Neuronal stem cell (in vitro differentiated cells): ENCODE measurements around the gene HIPK3.

Experiments
- DNase-seq: peaks from one replicate; pipeline ENCODE4 v3.0.0-alpha.2; 2013; ENCODE audit warnings: low spot score
- H2AFZ ChIP-seq: one replicate; pipeline ENCODE4 v1.6.1; 2013; ENCODE audit warnings: mild to moderate bottlenecking, low read length, inconsistent platforms
- H2AK5ac ChIP-seq: 2 replicates; pipeline ENCODE4 v1.6.1; 2013; ENCODE audit warnings: low read depth, mild to moderate bottlenecking, inconsistent platforms, low read length, moderate library complexity, mixed read lengths
- H2BK120ac ChIP-seq: 2 replicates; pipeline ENCODE4 v1.6.1; 2013; ENCODE audit warnings: low read depth, mild to moderate bottlenecking, inconsistent platforms, low read length, moderate library complexity, mixed read lengths
- H2BK12ac ChIP-seq: one replicate; pipeline ENCODE4 v1.6.1; 2013; ENCODE audit warnings: low read length, inconsistent platforms
- H2BK15ac ChIP-seq: 2 replicates; pipeline ENCODE4 v1.6.1; 2013; ENCODE audit warnings: mild to moderate bottlenecking, low read length, inconsistent platforms, mixed read lengths
- H2BK5ac ChIP-seq: one replicate; pipeline ENCODE4 v1.6.1; 2013; ENCODE audit warnings: inconsistent platforms, mild to moderate bottlenecking, low read length, moderate library complexity
- H3K14ac ChIP-seq: one replicate; pipeline ENCODE4 v1.6.1; 2013; ENCODE audit warnings: low read length, inconsistent platforms
- H3K18ac ChIP-seq: 2 replicates; pipeline ENCODE4 v1.6.1; 2013; ENCODE audit warnings: low read length, inconsistent platforms
- H3K23ac ChIP-seq: 2 replicates; pipeline ENCODE4 v1.6.1; 2013; ENCODE audit warnings: low read depth, mild to moderate bottlenecking, mixed read lengths, low read length, inconsistent platforms; ENCODE audit not compliant: poor library complexity
- H3K27ac ChIP-seq: replicated peaks from 3 replicates; pipeline ENCODE4 v1.5.1; 2013; ENCODE audit warnings: low read length, inconsistent platforms
- H3K27me3 ChIP-seq, 3 experiments: 2 replicates each; pipeline ENCODE4 v1.6.1; 2013; ENCODE audit warnings: low read length in 3 of 3, mild to moderate bottlenecking in 2 of 3, inconsistent platforms in 1 of 3, low read depth in 1 of 3, mixed read lengths in 1 of 3, moderate library complexity in 1 of 3; ENCODE audit not compliant: control insufficient read depth in 3 of 3, insufficient read depth in 3 of 3
- H3K36me3 ChIP-seq, 2 donors: replicated peaks in 1 of 2; 2 replicates each; pipeline ENCODE4 v1.6.1; 2013; ENCODE audit warnings: low read length in 2 of 2; ENCODE audit not compliant: control insufficient read depth in 2 of 2, insufficient read depth in 2 of 2
- H3K4ac ChIP-seq: 2 replicates; pipeline ENCODE4 v1.6.1; 2013; ENCODE audit warnings: inconsistent platforms, mild to moderate bottlenecking, low read length, moderate library complexity
- H3K4me1 ChIP-seq, 2 donors: 1 replicate in 1 of 2; 2 replicates in 1 of 2; pipeline ENCODE4 v1.6.1; 2013; ENCODE audit warnings: low read length in 2 of 2, low read depth in 1 of 2; ENCODE audit not compliant: control insufficient read depth in 2 of 2, insufficient read depth in 1 of 2
- H3K4me2 ChIP-seq: one replicate; pipeline ENCODE4 v1.6.1; 2013; ENCODE audit warnings: mild to moderate bottlenecking, low read length, inconsistent platforms; ENCODE audit not compliant: insufficient read depth, poor library complexity, severe bottlenecking
- H3K4me3 ChIP-seq, 2 donors: 2 replicates each; pipeline ENCODE4 v1.5.1; 2013; ENCODE audit warnings: low read length in 2 of 2, mild to moderate bottlenecking in 2 of 2, inconsistent platforms in 1 of 2, moderate library complexity in 1 of 2
- H3K79me1 ChIP-seq: one replicate; pipeline ENCODE4 v1.6.1; 2013; ENCODE audit warnings: low read depth, mild to moderate bottlenecking, inconsistent platforms, low read length, moderate library complexity
- H3K9ac ChIP-seq: one replicate; pipeline ENCODE4 v1.6.1; 2013; ENCODE audit warnings: mild to moderate bottlenecking, low read depth, low read length, inconsistent platforms; ENCODE audit not compliant: poor library complexity
- H3K9me3 ChIP-seq, 2 donors: replicated peaks in 1 of 2; 2 replicates each; pipeline versions ENCODE3 to v1.6.1; 2013; ENCODE audit warnings: low read length in 2 of 2, mild to moderate bottlenecking in 2 of 2, inconsistent platforms in 1 of 2, low read depth in 1 of 2, mixed read lengths in 1 of 2, moderate library complexity in 1 of 2; ENCODE audit not compliant: control insufficient read depth in 2 of 2, insufficient read depth in 1 of 2
- H4K8ac ChIP-seq: one replicate; pipeline ENCODE4 v1.6.1; 2013; ENCODE audit warnings: low read depth, mild to moderate bottlenecking, inconsistent platforms, low read length, moderate library complexity
- H4K91ac ChIP-seq: one replicate; pipeline ENCODE4 v1.6.1; 2013; ENCODE audit warnings: low read length, low read depth, mild to moderate bottlenecking, inconsistent platforms; ENCODE audit not compliant: poor library complexity
- WGBS, 2 donors: extraction: QIAGEN DNeasy Blood & Tissue Kit; methylation state at CpG; one replicate each; pipeline ENCODE4 v1.1.7; 2013; ENCODE audit warnings: missing lambda C conversion rate in 2 of 2, mixed read lengths in 1 of 2; ENCODE audit not compliant: insufficient read length in 2 of 2, insufficient replicate concordance in 1 of 2; ENCODE audit errors: extremely low coverage in 2 of 2; 5-methylcytosine and 5-hydroxymethylcytosine counted together

The HIPK3 gene

DNA sequence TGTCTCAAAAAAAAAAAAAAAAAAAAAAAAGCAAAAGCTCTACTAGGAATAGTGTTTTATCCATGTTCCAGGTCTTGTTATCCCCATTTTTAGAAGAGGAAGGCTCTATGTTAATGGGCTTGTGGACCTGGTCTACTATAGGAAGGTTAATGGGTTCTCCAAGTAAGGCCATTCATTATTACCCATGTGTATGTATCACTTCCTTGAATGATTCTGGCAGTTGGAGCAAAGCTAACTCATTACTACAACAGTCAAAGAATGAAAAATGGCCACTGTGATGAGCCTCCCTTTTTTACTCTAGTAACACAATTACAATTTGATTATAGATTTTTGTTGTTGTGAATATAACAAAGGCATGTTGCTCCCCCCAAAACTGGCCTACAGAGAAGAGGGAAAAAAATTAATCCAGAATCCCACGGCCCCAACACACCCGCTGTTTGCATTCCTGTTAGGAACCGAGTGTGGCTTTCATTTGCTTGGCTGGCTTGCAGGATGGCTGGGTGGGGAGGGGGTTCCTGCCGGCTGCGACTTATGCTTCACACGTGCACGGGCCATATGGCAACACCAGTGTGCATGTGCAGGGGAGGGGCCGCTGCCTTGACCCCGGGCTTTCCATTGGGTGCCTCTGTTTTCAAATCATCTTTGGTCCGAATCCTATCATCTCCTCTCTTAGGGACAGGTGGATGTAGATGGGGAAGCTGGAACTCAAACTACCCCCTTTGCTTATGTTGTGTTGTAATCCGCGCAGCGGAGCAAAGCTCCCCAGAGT is 148.8 kb downstream of the HIPK3 start:
- no peak overlapping the region for H4K91ac ChIP-seq
- DNase-seq = no peak
- no peaks in the 10 kb centered on the region for H3K36me3 ChIP-seq
- no CpG with 5 or more reads among the region's 13 CpGs for WGBS, 2 donors
- no peak overlapping the region for H3K9ac ChIP-seq
- H3K79me1 ChIP-seq = no peaks in the 10 kb centered on the region
- H2BK5ac ChIP-seq = no peak overlapping the region
- H2BK120ac ChIP-seq = no peak overlapping the region
- no peak overlapping the region for H2AK5ac ChIP-seq
- no peak overlapping the region for H2BK12ac ChIP-seq
- H3K27ac ChIP-seq = no peak overlapping the region
- no peaks in the 10 kb centered on the region for H3K27me3 ChIP-seq
- H3K23ac ChIP-seq = no peak overlapping the region
- H4K8ac ChIP-seq = no peak overlapping the region
- no peak overlapping the region for H3K4ac ChIP-seq
- H3K4me3 ChIP-seq = no peak overlapping the region
- H3K4me1 ChIP-seq = no peaks in the 10 kb centered on the region
- H3K9me3 ChIP-seq = no peaks in the 10 kb centered on the region
- H3K14ac ChIP-seq = no peak overlapping the region
- H2BK15ac ChIP-seq = no peak overlapping the region
- no peak overlapping the region for H3K4me2 ChIP-seq
- H3K18ac ChIP-seq = no peak overlapping the region
- H2AFZ ChIP-seq = no peak overlapping the region
